Measurements from ENCODE around the gene NHEJ1. TPM values are rescaled to one million over a fixed set of nuclear protein-coding genes. Genes with fewer than 3 reads are reported as not detected.

Gene NHEJ1
- polyA plus RNA-seq, 1 experiment, result 24.1 TPM

DNA sequence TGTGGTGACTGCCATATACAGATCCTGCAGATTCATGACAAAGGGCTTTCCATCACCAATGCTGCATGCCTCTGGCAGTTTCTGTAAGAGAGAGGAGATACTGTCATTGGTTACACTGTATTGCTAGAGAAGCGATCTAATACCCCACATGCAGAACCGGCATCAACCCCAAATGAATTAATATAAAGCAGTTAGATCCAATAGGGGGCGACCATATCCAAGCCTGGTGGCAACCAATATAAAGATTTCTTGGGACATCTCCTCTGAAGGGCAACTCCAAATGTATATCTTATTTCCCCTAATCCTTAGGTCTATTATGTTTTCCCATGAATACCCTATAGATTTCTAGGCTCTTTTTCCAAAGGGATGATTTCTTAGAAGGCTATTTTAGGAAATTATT lies 82.5 kb downstream of the NHEJ1 start:
- ChIA-PET POLR2A (no interaction called here), CTCF (interaction anchor here (0.6 to 1.2 kb wide), 2 partner anchors 48 to 54 kb away, joined by 3 read pairs; no protein-coding TSS in a partner anchor)
- H3K4me3 ChIP-seq (ENCODE audit: low read depth, low read length), result no peak overlapping the region
- TF ChIP-seq, protein P1, sequence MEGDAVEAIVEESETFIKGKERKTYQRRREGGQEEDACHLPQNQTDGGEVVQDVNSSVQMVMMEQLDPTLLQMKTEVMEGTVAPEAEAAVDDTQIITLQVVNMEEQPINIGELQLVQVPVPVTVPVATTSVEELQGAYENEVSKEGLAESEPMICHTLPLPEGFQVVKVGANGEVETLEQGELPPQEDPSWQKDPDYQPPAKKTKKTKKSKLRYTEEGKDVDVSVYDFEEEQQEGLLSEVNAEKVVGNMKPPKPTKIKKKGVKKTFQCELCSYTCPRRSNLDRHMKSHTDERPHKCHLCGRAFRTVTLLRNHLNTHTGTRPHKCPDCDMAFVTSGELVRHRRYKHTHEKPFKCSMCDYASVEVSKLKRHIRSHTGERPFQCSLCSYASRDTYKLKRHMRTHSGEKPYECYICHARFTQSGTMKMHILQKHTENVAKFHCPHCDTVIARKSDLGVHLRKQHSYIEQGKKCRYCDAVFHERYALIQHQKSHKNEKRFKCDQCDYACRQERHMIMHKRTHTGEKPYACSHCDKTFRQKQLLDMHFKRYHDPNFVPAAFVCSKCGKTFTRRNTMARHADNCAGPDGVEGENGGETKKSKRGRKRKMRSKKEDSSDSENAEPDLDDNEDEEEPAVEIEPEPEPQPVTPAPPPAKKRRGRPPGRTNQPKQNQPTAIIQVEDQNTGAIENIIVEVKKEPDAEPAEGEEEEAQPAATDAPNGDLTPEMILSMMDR (IDR thresholded peaks at IDR 0.05; ENCODE audit: insufficient read depth, low read depth, low read length), result 0 out of 2 replicates have a peak, but pooled peaks have one; percentile 4
- DNase-seq (ENCODE audit: low read depth), result no peak
- peaks cover 4% of the 10 kb centered on the region; the same call in 1 of the 2 replicates for H3K36me3 ChIP-seq (ENCODE audit: control insufficient read depth, insufficient read depth, low read length)
- no peaks in the 10 kb centered on the region for H3K27me3 ChIP-seq (ENCODE audit: control insufficient read depth, insufficient read depth, low read length)

DNA sequence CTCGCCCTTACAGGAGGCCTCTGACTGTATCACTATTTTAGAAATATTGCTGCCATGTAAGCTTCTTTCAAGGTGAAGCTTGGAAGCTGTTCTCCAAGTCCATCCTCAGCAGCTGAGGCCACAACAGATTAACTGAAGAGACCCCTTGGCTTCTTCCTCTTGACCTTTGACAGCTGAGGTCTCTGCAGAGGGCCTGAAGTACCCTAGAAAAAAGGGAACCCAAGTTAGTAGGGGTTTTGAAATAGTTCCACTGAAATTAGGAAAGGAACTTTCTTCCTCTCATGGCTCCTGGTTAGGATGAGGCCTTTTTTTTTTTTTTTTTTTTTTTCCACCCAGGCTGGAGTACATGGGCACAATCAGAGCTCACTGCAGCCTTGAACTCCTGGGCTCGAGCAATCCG lies 84.4 kb downstream of the NHEJ1 start:
- TF ChIP-seq, protein P1 (IDR thresholded peaks at IDR 0.05; ENCODE audit: insufficient read depth, low read depth, low read length), result no peak
- H3K4me3 ChIP-seq (ENCODE audit: low read depth, low read length), result no peak overlapping the region
- POLR2A ChIA-PET, result no interaction called here
- DNase-seq (ENCODE audit: low read depth), result no peak
- CTCF ChIA-PET, result interaction anchor here (0.6 to 11.1 kb wide), 9 partner anchors 8 to 434 kb away, joined by 3 to 156 read pairs (median 42); partner anchors contain the start of genes IHH and NHEJ1
- H3K27me3 ChIP-seq (ENCODE audit: control insufficient read depth, insufficient read depth, low read length), result no peaks in the 10 kb centered on the region
- peaks cover 5% of the 10 kb centered on the region for H3K36me3 ChIP-seq (ENCODE audit: control insufficient read depth, insufficient read depth, low read length)

DNA sequence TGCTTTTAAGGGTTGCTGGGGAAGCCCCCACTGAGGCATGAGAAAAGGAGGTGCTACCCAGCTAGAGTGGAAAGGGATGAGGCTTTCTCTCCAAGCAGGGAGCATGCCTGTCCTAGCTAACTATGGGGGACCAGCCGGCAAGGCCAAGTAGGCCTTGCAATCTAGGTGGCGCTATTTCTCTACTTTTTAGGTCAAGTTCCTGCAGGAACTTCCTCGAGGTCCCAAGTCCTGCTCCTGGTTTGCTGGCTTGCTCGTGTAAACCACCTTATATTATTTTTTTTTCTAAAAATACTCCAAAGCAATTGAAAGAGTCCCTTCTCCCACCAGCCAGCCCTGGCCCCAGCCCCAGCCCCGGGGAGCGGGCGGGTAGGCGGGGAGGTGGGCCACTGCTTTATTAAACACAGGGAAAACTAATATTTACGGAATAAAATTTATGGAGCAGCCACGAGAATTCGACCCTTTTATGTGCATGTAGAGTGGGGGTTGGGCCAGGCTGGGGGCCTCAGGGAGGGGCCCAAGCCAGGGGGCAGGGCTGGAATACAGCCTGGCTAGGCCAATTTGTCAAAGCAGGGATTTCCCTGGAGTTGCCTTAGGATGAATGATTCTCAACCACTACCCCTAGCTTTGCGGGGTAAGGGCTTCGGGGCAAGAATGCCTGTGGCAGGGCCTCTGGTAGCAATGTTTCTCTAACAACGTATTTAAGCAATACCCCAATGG lies 87.0 kb downstream of the NHEJ1 start:
- DNase-seq (ENCODE audit: low read depth), result no peak
- no peak overlapping the region for H3K4me3 ChIP-seq (ENCODE audit: low read depth, low read length)
- no peaks in the 10 kb centered on the region for H3K27me3 ChIP-seq (ENCODE audit: control insufficient read depth, insufficient read depth, low read length)
- ChIA-PET POLR2A (no interaction called here), CTCF (interaction anchor here (0.7 to 11.1 kb wide), 25 partner anchors 11 to 291 kb away, joined by 3 to 156 read pairs (median 5); partner anchors contain the start of gene IHH)
- peaks cover 5% of the 10 kb centered on the region for H3K36me3 ChIP-seq (ENCODE audit: control insufficient read depth, insufficient read depth, low read length)
- TF ChIP-seq, protein P1 (IDR thresholded peaks at IDR 0.05; ENCODE audit: insufficient read depth, low read depth, low read length), result peak; percentile 65

DNA sequence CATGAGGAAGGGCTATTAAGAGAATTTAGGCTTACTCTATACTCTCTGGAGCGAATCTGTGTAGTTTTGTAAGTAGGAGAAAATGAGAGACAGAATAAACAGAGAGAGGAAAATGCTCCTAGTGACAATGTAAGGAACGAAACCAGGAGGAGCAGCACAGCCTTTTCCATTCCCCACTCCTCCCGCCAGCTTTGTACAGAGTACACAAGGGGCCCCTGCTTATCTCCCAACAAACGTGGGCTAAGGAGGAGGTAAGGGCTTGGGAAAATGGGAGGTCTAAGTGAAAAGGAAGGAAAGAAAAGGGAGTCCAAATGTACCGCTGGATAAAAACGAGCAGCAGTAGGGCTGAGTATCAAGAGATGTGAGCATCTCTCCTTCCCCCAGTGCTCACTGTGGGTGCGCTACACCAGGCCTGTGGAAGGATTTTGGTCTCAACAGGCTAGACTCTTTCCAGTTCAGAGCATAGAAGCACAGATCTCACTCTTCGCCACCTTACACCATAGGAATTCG lies 87.8 kb downstream of the NHEJ1 start:
- ChIA-PET POLR2A (no interaction called here), CTCF (interaction anchor here (0.7 to 11.1 kb wide), 22 partner anchors 12 to 214 kb away, joined by 3 to 156 read pairs (median 8); partner anchors contain the start of genes CFAP65 and IHH)
- Histone ChIP-seq H3K27me3 (ENCODE audit: control insufficient read depth, insufficient read depth, low read length) (no peaks in the 10 kb centered on the region), H3K4me3 (ENCODE audit: low read depth, low read length) (no peak overlapping the region), H3K36me3 (ENCODE audit: control insufficient read depth, insufficient read depth, low read length) (peaks cover 5% of the 10 kb centered on the region)
- no peak for DNase-seq (ENCODE audit: low read depth)
- TF ChIP-seq, protein P1 (IDR thresholded peaks at IDR 0.05; ENCODE audit: insufficient read depth, low read depth, low read length), result no peak

DNA sequence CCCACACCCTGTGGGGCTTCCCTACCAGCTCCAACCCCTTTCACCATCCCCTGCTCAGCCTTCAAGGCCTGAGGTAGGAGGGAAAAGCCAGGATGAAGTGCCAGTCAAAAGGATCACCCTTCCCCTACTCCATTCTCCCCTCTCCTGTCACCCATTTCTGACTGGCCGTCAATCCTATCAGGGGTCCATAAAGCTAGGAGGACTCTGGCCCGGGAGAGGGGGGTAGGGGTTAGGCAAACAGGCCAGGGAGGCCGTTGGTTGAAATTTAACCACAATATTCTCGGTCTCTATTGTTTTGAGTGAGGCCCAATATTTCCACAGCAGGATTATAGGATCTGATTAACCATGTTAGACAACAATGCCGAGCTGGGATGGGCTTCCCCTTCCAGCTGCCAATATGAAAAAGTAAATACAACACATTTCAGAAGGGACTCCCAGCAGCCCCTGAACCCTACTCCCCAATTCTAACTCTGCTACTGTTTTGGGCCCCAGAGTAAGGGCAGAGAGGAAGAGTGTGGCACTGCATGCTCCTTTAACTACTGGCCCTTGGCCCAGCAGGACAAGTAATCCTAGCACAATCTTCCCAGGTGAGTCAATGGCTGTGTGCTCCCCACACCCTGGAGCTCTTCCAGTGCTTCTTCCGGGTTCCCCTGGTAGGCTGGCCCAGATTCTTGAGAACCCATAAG lies 89.3 kb downstream of the NHEJ1 start:
- POLR2A ChIA-PET, result no interaction called here
- no peak overlapping the region for H3K4me3 ChIP-seq (ENCODE audit: low read depth, low read length)
- peaks cover 3% of the 10 kb centered on the region; the same call in 1 of the 2 replicates for H3K36me3 ChIP-seq (ENCODE audit: control insufficient read depth, insufficient read depth, low read length)
- TF ChIP-seq, protein P1 (IDR thresholded peaks at IDR 0.05; ENCODE audit: insufficient read depth, low read depth, low read length), result no peak
- CTCF ChIA-PET, result interaction anchor here (0.6 to 11.1 kb wide), 18 partner anchors 11 to 88 kb away, joined by 3 to 156 read pairs (median 7); partner anchors contain the start of genes CFAP65 and IHH
- no peak for DNase-seq (ENCODE audit: low read depth)
- H3K27me3 ChIP-seq (ENCODE audit: control insufficient read depth, insufficient read depth, low read length), result no peaks in the 10 kb centered on the region
